NCI-H128 (cell line): Measurements from ENCODE around the gene SLC9A9.
"Not testable (repeated sequence)": the region's sequence is repeated elsewhere in the genome, so short reads cannot be mapped to it uniquely, and the experiment has no call there.

Source experiments
- DNase-seq: peaks from one replicate; lab custom pipeline; 2025; ENCODE audit not compliant: unreplicated experiment; lab: John Stamatoyannopoulos, UW

The SLC9A9 gene

GRCh38 chr3:143565951-143566350 is 282.3 kb downstream of the SLC9A9 start:
- no peak for DNase-seq

GRCh38 chr3:143563786-143564185 is 284.5 kb downstream of the SLC9A9 start:
- DNase-seq: no peak

- DNase-seq: no peak
Observed at GRCh38 chr3:143562789-143563188, 285.5 kb downstream of the SLC9A9 start.

GRCh38 chr3:143559296-143559695 is 289.0 kb downstream of the SLC9A9 start:
- no peak for DNase-seq

DNA sequence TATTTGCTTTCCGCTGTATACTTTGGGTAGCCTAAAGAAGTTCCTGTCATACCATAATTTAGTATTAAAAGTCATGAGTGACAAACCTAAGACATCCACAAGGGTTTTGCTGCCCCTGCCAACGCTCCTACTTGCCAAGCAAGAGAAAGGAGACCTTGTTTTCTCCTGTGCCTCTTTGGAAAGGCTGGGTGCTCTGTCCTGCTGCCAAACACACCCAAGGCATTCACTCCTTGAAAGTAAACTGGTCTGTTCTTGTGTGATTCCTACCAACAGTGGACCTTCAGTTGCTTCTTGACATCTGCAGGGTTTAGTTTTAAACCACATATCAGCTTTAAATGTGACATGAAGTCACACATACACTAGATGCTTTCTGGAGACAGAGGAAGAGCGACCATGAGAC is 295.4 kb downstream of the SLC9A9 start:
- no peak for DNase-seq

GRCh38 chr3:143551761-143552160 is 296.5 kb downstream of the SLC9A9 start:
- DNase-seq: no peak

GRCh38 chr3:143548861-143549497 is 299.3 kb downstream of the SLC9A9 start:
- no peak for DNase-seq

GRCh38 chr3:143548393-143548792 is 299.9 kb downstream of the SLC9A9 start:
- DNase-seq: no peak

- DNase-seq: no peak
Observed at GRCh38 chr3:143538577-143538981, 309.7 kb downstream of the SLC9A9 start.

GRCh38 chr3:143538061-143538460 is 310.2 kb downstream of the SLC9A9 start:
- no peak for DNase-seq

GRCh38 chr3:143536817-143537535 is 311.3 kb downstream of the SLC9A9 start:
- DNase-seq: no peak

DNA sequence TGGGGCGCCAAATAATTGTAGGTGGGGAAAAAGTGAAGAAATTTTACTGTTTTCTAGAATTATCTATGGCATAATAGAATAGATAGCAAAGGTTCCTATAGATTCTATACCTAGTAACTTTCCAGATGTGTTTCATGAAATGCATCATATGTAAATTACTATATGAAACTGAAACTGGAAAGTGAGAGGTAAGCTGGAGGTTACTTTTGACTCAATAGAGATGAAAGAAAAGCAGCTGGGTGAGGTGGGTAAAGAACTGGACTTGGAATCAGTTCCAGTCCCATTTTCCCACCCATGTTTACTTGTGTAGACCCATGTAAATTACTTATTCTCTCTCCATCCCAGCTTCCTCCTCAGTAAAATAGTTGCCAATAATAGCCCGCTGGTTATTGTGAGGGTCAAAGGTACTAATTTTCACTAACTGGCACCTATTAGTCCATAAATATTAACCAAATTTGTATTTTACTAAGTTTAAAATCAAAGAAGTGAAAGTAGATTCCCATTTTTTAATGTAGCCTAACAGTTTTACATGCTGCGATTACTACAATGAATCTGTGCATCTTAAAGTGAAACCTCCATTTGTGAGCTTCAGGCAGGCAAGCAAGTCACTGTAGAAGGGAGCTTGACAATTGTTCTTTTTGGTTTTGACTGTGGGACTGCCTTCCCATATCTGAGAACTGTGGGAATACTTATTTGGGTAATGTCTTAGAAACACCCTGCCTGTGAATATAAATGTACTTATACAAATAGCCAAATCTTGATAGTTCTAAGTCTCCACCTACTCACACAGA is 312.1 kb downstream of the SLC9A9 start:
- DNase-seq: no peak

DNA sequence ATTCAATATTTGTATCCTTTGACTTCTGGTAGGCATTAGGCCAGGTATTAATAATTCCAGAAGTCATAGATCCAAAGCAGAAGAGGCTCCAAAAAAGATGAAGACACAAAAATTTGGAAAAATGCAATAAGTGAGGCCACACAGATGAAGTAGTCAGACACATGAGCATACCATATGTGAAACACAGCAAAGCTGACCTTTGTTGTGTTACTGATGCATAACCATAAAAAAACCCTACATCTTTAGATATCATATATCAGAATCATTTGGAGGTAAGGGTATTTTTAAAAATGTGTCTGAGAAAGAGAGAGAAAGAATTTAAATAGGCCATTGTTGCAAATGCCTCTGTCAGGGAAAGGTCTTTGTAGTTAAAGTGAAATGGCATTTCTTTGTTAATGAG is 314.9 kb downstream of the SLC9A9 start:
- DNase-seq: no peak

- DNase-seq: no peak
Observed at GRCh38 chr3:143532091-143532490, 316.2 kb downstream of the SLC9A9 start.

- no peak for DNase-seq
Observed at GRCh38 chr3:143531101-143531500, 317.2 kb downstream of the SLC9A9 start.

- DNase-seq: no peak
Observed at GRCh38 chr3:143529798-143530197, 318.5 kb downstream of the SLC9A9 start.

GRCh38 chr3:143529018-143529478 is 319.2 kb downstream of the SLC9A9 start:
- no peak for DNase-seq

DNA sequence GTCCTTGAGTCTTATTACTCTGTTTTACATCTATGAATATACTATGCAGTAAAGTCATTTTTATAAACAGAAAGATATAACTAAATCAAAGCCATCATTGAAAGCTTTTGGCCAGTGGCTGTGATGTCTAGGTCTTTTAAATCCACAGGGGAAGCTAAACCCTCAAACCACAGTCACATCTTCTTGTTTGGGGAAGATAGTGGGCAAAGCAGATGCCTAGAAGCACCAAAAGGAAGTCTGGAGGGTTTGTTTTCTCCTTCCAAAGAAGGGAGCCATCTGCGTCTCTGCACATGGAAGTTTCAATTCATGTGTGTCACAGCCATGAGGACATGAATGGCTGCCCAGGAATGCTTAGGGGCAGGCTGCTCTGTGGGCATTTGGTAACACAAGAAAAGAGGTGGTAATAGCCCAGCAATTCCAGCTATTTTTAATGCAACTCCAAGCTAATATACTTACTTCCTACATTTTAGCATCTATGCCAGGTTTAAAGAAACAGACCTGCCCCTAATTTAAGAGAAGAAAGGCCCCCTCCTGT is 322.2 kb downstream of the SLC9A9 start:
- DNase-seq: no peak

GRCh38 chr3:143525408-143525807 is 322.9 kb downstream of the SLC9A9 start:
- DNase-seq: no peak

DNA sequence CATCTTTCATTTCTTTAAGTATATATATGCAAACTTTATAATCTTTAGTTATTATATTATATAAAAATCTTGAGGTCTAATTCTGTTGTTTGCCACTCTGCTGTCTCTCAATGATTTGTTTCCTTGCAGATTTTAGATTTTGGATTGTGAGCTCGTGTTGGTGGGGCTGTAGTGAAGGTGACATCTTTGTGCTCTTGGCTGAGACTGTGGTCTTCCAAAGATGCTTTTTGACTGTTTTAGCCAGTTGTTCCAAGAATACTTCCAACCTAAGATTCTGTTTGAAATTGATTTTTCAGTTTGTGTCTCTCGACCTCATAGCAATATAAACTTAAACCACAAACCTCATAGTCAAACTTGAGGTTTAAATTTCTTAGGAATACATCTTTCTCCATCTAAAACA is 326.5 kb downstream of the SLC9A9 start:
- no peak for DNase-seq

- DNase-seq: not testable (repeated sequence)
Observed at GRCh38 chr3:143517131-143517530, 331.1 kb downstream of the SLC9A9 start.

- DNase-seq: no peak
Observed at GRCh38 chr3:143514874-143515273, 333.4 kb downstream of the SLC9A9 start.
